Measurements from ENCODE around the gene RALGPS1. TPM values are rescaled to one million over a fixed set of nuclear protein-coding genes. Genes with fewer than 3 reads are reported as not detected.

Gene RALGPS1
- total RNA-seq, 1 experiment from 2014 or later, result 18.6 TPM

DNA sequence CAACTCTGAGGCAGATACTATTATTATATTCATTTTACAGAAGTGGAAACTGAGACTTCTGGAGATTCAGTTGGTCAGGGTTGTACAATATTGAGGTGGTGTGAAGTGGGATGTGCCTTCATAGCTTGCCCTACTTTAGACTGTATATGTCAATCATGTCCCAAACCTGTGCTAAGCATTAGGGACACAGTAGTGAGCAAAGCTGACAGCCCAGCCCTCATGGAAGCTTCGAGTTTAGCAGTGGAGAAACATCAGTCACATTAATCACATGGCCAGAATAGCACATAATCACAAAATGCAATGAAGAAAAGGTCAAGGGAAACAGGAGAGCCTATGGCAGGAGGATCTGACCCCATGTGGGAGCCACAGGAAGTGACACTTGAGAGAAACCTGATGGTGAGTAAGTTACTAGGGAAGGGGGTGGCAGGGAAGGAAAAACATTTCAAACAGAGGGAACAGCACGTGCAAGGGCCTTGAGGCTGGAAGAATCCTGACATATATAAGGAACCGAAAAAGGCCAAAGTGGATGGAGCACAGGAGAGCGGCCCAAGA is 20.5 kb upstream of the RALGPS1 start:
- H3K4me1 Mint-ChIP-seq, result 0 out of 4 replicates have a peak, but pooled peaks cover 0 to 6% of the 10 kb centered on the region in 2 experiments
- Histone ChIP-seq H3K56ac (ENCODE audit: insufficient read length, low read depth, low read length) (no peak overlapping the region), H2BK12ac (ENCODE audit: insufficient read length, low read depth, low read length) (no peak overlapping the region), H3K9ac (ENCODE audit: extremely low read depth, insufficient read length, low read length) (no peak overlapping the region), H2BK120ac (ENCODE audit: low read depth, low read length, poor library complexity, severe bottlenecking) (no peak overlapping the region), H3K4me2 (ENCODE audit: insufficient read depth, insufficient read length, low read length) (no peak overlapping the region), H4K91ac (ENCODE audit: insufficient read length, low read depth, low read length) (no peak overlapping the region), H2AFZ (ENCODE audit: low read length) (no peak overlapping the region), H4K20me1 (ENCODE audit: control insufficient read depth, insufficient read depth, insufficient read length) (no peaks in the 10 kb centered on the region), H4K8ac (replicated peaks; ENCODE audit: insufficient read length, low read depth, low read length) (no peak overlapping the region), H3T11ph (ENCODE audit: low read length) (no peak overlapping the region), H2BK5ac (ENCODE audit: insufficient read length, low read length) (no peak overlapping the region), H3K79me2 (ENCODE audit: insufficient read depth, low read length) (no peaks in the 10 kb centered on the region), H3K27me3 (ENCODE audit: insufficient read depth, low read length) (no peaks in the 10 kb centered on the region), H3K23me2 (ENCODE audit: insufficient read length, low read depth, low read length, poor library complexity, severe bottlenecking) (no peaks in the 10 kb centered on the region), H2BK15ac (ENCODE audit: low read depth, low read length) (no peak overlapping the region), H3K9me3 (ENCODE audit: control insufficient read depth, low read depth, low read length) (no peaks in the 10 kb centered on the region), H3K4ac (ENCODE audit: low read depth, low read length) (no peak overlapping the region), H2BK20ac (ENCODE audit: low read depth, low read length, poor library complexity, severe bottlenecking) (no peak overlapping the region), H3K23ac (ENCODE audit: insufficient read length, low read depth, low read length) (no peak overlapping the region), H3K27ac (ENCODE audit: insufficient read length, low read depth, low read length) (no peak overlapping the region), H2AK5ac (ENCODE audit: insufficient read length, low read length) (no peak overlapping the region), H4K5ac (ENCODE audit: insufficient read length, low read depth, low read length) (no peak overlapping the region), H3K4me1 (ENCODE audit: insufficient read depth, low read length) (no peaks in the 10 kb centered on the region), H3K79me1 (ENCODE audit: insufficient read depth, low read depth, low read length, poor library complexity, severe bottlenecking) (no peaks in the 10 kb centered on the region), H3K18ac (ENCODE audit: insufficient read length, low read depth, low read length) (no peak overlapping the region), H3K14ac (ENCODE audit: insufficient read depth, low read length) (no peak overlapping the region)
- H3K27ac Mint-ChIP-seq, result no peak overlapping the region; a peak in 2 of 7 replicates
- no peak overlapping the region for H3K4me3 Mint-ChIP-seq
- no peaks in the 10 kb centered on the region for H3K36me3 Mint-ChIP-seq (ENCODE audit: insufficient read depth in 1 of 3, low read depth in 3 of 3)
- no CpG with 5 or more reads among the region's 4 CpGs for WGBS (ENCODE audit: extremely low coverage, insufficient read length, low lambda C conversion rate)
- no peaks in the 10 kb centered on the region for H3K9me3 Mint-ChIP-seq
- peaks cover 2% of the 10 kb centered on the region for H3K27me3 Mint-ChIP-seq (ENCODE audit: low read depth)
- no peak for DNase-seq
- TF ChIP-seq CTCF (conservative IDR thresholded peaks at IDR 0.05), result no peak

Data from H9 (cell line).